Measurements from ENCODE around the gene CLTCL1. TPM values are rescaled to one million over a fixed set of nuclear protein-coding genes. Genes with fewer than 3 reads are reported as not detected.

Gene CLTCL1
- total RNA-seq, 1 donor from 2014 or later: 28.2 TPM

- no peak for DNase-seq (ENCODE audit: low read depth)
- no peak for TF ChIP-seq CTCF (IDR thresholded peaks at IDR 0.05; ENCODE audit: insufficient read depth, low read length, poor library complexity, severe bottlenecking)
- no peaks in the 10 kb centered on the region for H3K27me3 ChIP-seq (ENCODE audit: control insufficient read depth, insufficient read depth, low read length)
- no peak overlapping the region for H3K4me3 ChIP-seq (ENCODE audit: low read depth, low read length)
- H3K36me3 ChIP-seq (ENCODE audit: control insufficient read depth, insufficient read depth, low read length): no peaks in the 10 kb centered on the region
These were observed 4.2 kb upstream of the CLTCL1 start for GRCh38 chr22:19295733-19296132.

GRCh38 chr22:19292458-19293230 lies 1.1 kb upstream of the CLTCL1 start:
- H3K27me3 ChIP-seq (ENCODE audit: control insufficient read depth, insufficient read depth, low read length): no peaks in the 10 kb centered on the region
- peak overlapping the region; percentile 43 for H3K4me3 ChIP-seq (ENCODE audit: low read depth, low read length)
- DNase-seq (ENCODE audit: low read depth): no peak
- TF ChIP-seq CTCF (IDR thresholded peaks at IDR 0.05; ENCODE audit: insufficient read depth, low read length, poor library complexity, severe bottlenecking): no peak
- H3K36me3 ChIP-seq (ENCODE audit: control insufficient read depth, insufficient read depth, low read length): no peaks in the 10 kb centered on the region

- Histone ChIP-seq H3K36me3 (ENCODE audit: control insufficient read depth, insufficient read depth, low read length) (no peaks in the 10 kb centered on the region), H3K27me3 (ENCODE audit: control insufficient read depth, insufficient read depth, low read length) (no peaks in the 10 kb centered on the region), H3K4me3 (ENCODE audit: low read depth, low read length) (peak overlapping the region; percentile 60)
- TF ChIP-seq CTCF (IDR thresholded peaks at IDR 0.05; ENCODE audit: insufficient read depth, low read length, poor library complexity, severe bottlenecking): no peak
- no peak for DNase-seq (ENCODE audit: low read depth)
These were observed 320 bp downstream of the CLTCL1 start for GRCh38 chr22:19291218-19291579.

GRCh38 chr22:19290400-19291217 lies 910 bp downstream of the CLTCL1 start:
- DNase-seq (ENCODE audit: low read depth): no peak
- H3K36me3 ChIP-seq (ENCODE audit: control insufficient read depth, insufficient read depth, low read length): no peaks in the 10 kb centered on the region
- H3K27me3 ChIP-seq (ENCODE audit: control insufficient read depth, insufficient read depth, low read length): no peaks in the 10 kb centered on the region
- TF ChIP-seq CTCF (IDR thresholded peaks at IDR 0.05; ENCODE audit: insufficient read depth, low read length, poor library complexity, severe bottlenecking): no peak
- H3K4me3 ChIP-seq (ENCODE audit: low read depth, low read length): peak overlapping the region; percentile 60

GRCh38 chr22:19289475-19290161 lies 1.9 kb downstream of the CLTCL1 start:
- H3K36me3 ChIP-seq (ENCODE audit: control insufficient read depth, insufficient read depth, low read length): no peaks in the 10 kb centered on the region
- H3K27me3 ChIP-seq (ENCODE audit: control insufficient read depth, insufficient read depth, low read length): no peaks in the 10 kb centered on the region
- no peak overlapping the region for H3K4me3 ChIP-seq (ENCODE audit: low read depth, low read length)
- TF ChIP-seq CTCF (IDR thresholded peaks at IDR 0.05; ENCODE audit: insufficient read depth, low read length, poor library complexity, severe bottlenecking): no peak
- peak; percentile 80 for DNase-seq (ENCODE audit: low read depth)
